HTR-8/SVneo (cell line): ENCODE data around the gene ADORA3.

Experiments
- DNase-seq: peaks from one replicate; pipeline ENCODE4 v3.0.0; 2011; ENCODE audit warnings: low spot score, mixed read lengths; ENCODE audit not compliant: insufficient read length
- FAIRE-seq: peaks from 2 replicates; lab custom pipeline; 2011; peaks lifted over from hg19 to GRCh38; lab: Jason Lieb, UNC

ADORA3 gene

GRCh38 chr1:111476761-111477309 lies 26.6 kb downstream of the ADORA3 start:
- no peak for FAIRE-seq
- DNase-seq, result no peak

DNA sequence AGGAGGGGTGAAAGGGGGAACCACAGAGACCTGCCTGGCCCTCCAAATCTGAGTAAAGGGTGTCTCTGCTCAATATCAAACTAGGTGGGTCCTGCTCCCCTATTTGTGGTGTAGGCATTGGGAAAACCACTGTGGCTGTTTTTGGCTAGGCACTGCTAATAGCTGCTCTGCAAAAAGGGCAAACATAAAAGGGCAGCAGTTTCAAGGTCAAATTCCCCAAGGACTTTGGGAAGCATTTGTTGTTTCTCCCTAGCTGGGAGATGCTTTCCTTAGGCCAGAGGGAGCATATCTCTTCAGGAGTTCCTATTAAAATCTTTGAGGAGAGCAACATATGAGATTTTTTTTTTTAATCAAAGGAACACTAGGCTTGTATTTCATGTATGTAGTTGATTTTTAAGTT lies 27.2 kb downstream of the ADORA3 start:
- DNase-seq, result no peak
- no peak for FAIRE-seq

GRCh38 chr1:111475701-111476100 lies 27.7 kb downstream of the ADORA3 start:
- no peak for FAIRE-seq
- DNase-seq, result no peak

DNA sequence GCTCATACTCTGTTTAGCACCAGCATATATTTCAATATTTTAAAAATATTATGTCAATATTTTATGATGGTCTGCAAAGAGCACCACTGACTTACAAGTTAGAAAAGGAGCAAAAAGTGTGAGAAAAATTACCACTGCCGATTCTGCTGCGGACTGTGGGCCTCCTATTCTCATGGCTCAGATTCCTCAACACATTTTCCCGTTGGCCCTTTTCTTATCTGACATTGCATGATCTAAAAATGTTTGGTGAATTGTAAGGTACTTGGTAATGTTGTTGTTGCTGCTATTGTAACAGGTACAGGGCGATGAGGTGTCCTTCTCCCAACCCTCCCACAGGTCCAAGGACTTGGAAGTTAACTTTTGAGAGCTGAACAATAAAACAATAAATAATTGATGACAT lies 28.9 kb downstream of the ADORA3 start:
- DNase-seq, result no peak
- FAIRE-seq, result no peak

- FAIRE-seq, result no peak
- DNase-seq, result no peak
These were observed 29.3 kb downstream of the ADORA3 start for GRCh38 chr1:111474106-111474505.

DNA sequence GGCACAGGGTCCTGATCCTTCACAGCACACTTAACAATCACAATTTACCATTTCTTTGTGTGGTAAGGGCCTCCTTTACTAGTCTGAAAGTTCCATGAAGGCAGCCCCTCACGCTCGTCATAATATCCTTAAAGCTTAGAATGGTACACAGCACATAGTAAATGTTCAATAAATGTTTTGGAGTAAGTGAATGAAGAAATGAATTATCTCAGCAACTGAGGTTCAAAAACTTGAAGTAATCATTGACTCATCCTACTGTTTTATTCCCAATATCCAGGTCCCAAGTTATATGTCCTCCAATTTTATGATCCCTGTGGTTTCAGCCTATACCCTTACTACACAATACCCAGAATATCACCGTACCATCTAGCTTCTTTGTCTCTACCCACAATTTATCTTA lies 31.9 kb downstream of the ADORA3 start:
- no peak for FAIRE-seq
- DNase-seq, result no peak

- FAIRE-seq, result no peak
- DNase-seq, result no peak
These were observed 32.4 kb downstream of the ADORA3 start for GRCh38 chr1:111471012-111471411.

DNA sequence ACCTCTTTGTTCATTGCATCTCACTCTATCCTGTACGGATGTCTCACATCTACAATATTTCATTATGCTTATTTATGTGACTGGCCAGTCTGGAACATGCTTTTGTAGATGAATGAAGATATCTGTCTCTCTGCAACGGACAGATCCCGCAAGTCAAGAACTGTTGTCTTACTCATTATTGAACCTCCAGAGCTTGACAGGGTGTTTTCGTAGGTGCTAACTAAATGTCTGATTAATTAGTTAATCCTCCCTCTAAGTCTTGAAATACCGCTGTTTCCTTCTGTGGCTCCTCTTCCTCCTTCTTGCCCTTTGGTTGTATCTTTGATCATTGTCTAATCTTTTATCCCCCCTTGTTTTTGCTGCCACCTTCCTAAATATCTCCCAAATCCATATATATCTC lies 32.8 kb downstream of the ADORA3 start:
- FAIRE-seq (no peak), DNase-seq (no peak)

GRCh38 chr1:111469539-111469938 lies 33.9 kb downstream of the ADORA3 start:
- no peak for FAIRE-seq

GRCh38 chr1:111468717-111469100 lies 34.7 kb downstream of the ADORA3 start:
- no peak for FAIRE-seq

More at GRCh38 chr1:111469539-111469938, 33.9 kb downstream of the ADORA3 start:
- DNase-seq, result no peak

GRCh38 chr1:111467865-111468716 lies 35.3 kb downstream of the ADORA3 start:
- FAIRE-seq (no peak), DNase-seq (no peak)

More at GRCh38 chr1:111468717-111469100, 34.7 kb downstream of the ADORA3 start:
- DNase-seq, result no peak

DNA sequence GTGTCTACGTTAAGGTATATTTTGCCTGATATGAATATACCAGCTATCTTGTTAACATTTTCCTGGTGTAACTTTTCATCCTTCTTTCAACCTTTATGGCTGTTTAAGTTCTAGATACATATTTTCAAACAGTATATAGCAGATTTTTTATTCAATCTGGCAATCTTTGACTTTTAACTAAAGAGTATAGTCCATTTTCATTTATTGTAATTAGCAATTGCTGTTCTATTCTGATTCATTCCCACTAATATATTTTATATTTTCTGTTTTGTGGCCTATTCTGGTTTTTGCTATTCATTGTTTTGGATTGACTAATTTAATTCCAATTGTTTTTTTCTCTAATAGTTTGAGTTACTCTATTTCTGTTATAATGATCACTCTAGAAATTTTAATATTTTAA lies 37.0 kb downstream of the ADORA3 start:
- no peak for FAIRE-seq
- no peak for DNase-seq

GRCh38 chr1:111465754-111466153 lies 37.7 kb downstream of the ADORA3 start:
- DNase-seq, result no peak
- FAIRE-seq, result no peak

DNA sequence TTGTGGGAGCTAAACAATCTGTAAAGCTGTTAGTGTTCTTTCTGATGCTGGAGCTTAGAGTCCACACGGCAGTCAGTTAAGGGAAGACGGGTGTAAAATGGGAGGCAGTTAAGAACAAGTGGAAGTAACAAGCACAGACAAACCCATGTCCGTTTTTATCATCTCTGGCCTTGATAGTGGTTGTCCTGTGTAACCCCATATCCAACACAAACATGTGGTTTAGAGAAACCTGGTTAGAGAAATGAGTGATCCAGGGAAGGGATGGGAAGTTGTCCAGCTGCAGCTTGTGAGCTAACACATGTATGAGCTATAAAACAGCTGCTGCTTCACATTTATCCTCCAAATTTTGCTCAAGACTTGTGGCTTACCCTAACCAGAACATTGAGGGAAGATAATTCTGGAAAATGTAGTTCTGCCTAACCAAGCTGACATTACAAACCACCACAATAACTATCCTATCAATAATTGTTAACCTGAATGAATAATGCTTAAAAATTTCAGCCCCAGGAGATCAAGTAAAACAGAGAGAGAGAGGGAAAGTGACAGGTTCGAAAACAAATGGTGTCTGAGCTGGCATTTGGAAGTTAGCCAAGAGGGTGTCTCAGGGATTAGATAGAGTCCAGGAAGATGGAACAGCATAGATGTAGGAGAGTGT lies 40.3 kb downstream of the ADORA3 start:
- FAIRE-seq (no peak), DNase-seq (no peak)

- no peak for FAIRE-seq
- DNase-seq, result no peak
These were observed 40.9 kb downstream of the ADORA3 start for GRCh38 chr1:111462370-111463028.

DNA sequence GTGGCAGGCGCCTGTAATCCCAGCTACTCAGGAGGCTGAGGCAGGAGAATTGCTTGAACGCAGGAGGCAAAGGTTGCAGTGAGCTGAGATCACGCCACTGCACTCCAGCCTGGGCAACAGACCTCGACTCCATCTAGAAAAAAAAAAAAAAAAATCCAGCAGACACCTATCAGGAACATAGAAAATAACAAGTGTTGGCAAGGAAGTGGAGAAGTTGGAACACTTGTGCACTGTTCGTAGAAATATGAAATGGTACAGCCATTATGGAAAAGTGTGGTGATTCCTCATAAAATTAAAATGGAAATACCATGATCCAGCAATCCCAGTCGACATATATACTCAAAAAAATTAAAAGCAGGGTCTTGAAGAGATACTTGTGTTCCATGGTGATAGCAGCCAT lies 41.7 kb downstream of the ADORA3 start:
- no peak for DNase-seq
- no peak for FAIRE-seq

- DNase-seq (no peak), FAIRE-seq (no peak)
These were observed 47.8 kb downstream of the ADORA3 start for GRCh38 chr1:111455642-111456031.

- DNase-seq, result no peak
- no peak for FAIRE-seq
These were observed 48.4 kb downstream of the ADORA3 start for GRCh38 chr1:111454859-111455641.

GRCh38 chr1:111453706-111454105 lies 49.7 kb downstream of the ADORA3 start:
- no peak for DNase-seq
- no peak for FAIRE-seq

DNA sequence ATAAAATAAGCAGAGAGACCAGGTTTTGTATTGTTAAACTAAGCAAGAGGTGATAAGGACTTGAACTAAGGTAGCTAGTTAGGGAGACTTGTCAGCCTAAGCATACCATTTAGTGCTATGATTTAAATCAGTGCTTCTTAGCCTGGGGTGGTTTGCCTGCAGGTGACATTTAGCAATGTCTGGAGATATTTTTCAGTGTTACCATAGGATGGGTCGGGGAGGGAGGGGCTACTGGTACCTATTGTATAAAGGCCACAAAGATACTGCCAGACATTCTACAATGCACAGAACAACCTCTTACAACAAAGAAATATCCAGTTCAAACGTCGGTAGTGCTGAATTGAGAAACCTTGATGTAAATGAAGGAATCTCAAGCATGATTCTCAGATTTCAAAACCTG lies 50.9 kb downstream of the ADORA3 start:
- FAIRE-seq (no peak), DNase-seq (no peak)
